Middle frontal gyrus (tissue), 1 donor: ENCODE measurements around the gene FANCF.
"Not testable (repeated sequence)": the region's sequence is repeated elsewhere in the genome, so short reads cannot be mapped to it uniquely, and the experiment has no call there.

Experiments
- DNase-seq: peaks from one replicate; pipeline ENCODE4 v3.0.0-alpha.2; 2015; ENCODE audit warnings: low spot score; ENCODE audit errors: extremely low spot score

Gene FANCF, protein sequence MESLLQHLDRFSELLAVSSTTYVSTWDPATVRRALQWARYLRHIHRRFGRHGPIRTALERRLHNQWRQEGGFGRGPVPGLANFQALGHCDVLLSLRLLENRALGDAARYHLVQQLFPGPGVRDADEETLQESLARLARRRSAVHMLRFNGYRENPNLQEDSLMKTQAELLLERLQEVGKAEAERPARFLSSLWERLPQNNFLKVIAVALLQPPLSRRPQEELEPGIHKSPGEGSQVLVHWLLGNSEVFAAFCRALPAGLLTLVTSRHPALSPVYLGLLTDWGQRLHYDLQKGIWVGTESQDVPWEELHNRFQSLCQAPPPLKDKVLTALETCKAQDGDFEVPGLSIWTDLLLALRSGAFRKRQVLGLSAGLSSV

DNA sequence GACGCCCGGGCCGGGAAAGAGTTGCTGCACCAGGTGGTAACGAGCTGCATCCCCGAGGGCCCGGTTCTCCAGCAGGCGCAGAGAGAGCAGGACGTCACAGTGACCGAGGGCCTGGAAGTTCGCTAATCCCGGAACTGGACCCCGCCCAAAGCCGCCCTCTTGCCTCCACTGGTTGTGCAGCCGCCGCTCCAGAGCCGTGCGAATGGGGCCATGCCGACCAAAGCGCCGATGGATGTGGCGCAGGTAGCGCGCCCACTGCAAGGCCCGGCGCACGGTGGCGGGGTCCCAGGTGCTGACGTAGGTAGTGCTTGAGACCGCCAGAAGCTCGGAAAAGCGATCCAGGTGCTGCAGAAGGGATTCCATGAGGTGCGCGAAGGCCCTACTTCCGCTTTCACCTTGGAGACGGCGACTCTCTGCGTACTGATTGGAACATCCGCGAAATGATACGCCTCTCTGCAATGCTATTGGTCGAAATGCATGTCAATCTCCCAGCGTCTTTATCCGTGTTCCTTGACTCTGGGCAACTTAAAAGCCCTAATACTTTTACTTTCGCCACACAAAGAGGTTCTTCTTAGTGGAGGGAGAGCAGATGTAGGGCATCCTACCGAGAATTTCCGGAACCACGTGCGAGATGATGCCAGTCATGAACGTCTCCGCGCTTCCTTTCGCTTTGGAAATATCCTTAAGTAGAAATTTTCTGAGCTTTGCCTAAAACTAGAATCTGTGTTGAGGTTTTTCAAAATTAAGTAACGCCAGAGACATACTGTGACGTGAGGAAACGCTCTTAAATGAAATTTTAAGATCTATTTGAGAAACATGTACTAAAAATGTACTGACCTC lies at the start of gene FANCF:
FANCF (minus strand) TSS at position 376 of the 840 bp plus-strand sequence; CDS start at position 363, 13 bp downstream.
- DNase-seq = peak; percentile 93

DNA sequence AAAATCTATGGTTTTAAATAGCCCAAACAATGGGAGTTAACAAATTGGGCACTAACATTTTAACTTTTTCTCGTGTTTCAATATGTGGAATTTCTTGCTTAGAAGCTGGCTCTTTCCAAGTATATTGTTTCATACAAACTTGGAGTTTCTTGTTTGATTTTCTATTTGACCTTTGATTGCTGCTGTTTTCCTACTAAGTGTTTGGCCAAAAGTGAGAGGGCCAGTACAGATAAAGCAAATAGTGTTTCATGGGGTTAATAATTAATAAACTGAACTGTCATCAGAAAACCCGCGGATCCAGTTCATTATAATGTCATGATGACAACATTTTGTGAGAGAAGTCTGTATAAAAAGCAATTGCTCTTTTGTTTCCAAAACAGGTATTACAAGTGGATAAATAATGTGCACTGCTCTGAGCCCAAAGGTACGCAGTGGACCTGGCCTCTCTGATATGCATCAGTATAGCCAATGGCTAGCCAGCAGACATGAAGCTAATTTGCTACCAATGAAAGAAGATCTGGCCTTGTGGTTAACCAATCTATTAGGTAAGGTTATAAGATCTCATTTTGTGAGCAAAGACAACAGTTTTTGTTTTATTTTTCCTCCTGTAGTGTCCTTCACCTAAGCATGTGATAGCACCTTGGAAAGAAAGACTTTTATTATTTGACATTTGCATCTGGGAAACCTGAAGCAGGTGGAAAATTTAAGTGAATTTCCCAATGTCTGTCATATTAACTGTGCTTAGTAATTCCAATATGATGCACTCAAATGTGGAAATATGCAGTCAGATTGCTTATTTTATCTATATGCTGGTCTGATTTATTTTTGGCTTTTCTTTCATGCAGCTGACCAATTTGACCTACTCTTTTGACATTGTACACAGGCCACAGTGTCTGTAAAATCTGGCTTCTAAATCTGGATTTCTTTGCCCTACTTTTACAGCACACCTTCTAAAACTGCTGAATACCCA lies 49.1 kb upstream of the FANCF start:
- DNase-seq = no peak

DNA sequence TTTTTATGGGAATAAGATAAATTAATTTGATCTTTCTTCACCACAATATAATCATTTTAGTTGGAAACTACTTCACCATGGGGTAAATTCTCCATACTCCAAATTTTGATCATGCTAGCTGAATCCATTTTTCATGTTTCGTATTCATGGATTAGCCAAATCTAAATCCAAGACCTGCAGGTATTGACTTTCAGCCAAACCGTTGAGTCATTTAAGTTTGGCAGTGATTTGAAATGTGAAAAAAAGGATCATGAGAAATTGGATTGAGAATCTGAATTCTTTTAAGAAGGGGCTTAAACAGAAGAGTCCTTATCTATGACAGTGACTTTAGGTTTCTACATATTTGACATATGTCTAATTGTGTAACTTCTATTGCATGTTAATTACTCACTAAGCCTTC lies 46.1 kb upstream of the FANCF start:
- DNase-seq = no peak

DNA sequence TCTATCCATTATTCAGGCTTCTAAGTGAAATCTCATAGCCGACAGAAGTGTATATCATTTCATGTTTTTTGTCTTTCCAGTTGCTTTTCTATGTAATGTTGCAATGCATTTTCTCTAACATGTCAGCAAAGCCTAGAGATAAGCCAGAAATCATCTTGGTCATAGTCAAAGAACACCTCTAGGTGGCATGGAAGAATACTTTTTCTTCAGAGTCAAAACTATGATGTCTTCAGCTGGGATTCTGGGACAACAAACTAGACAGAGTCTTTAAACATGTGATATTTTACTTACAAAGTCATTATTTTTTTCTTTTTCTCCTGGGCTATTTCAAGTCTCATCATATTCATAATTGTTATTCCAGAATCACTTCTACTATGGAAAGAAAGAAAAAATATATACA lies 45.2 kb upstream of the FANCF start:
- no peak for DNase-seq

DNA sequence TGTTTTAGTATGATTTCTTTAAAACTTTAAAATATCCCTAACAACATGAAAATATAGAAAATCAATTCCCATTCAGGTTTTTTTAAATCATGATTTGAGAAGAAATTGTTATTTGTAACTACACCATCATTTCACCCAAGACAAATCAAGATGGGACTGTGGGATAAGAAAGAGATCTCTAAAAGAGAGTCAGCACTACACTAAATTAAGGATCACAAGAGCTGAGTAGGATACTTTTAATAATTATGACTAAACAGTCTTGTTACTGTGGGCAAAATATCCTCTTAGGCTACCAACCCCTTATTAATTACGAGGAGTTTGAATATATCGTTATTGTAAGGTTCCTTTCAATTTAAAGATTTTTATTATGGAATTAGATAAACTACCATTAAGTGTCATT lies 43.7 kb upstream of the FANCF start:
- DNase-seq = no peak

DNA sequence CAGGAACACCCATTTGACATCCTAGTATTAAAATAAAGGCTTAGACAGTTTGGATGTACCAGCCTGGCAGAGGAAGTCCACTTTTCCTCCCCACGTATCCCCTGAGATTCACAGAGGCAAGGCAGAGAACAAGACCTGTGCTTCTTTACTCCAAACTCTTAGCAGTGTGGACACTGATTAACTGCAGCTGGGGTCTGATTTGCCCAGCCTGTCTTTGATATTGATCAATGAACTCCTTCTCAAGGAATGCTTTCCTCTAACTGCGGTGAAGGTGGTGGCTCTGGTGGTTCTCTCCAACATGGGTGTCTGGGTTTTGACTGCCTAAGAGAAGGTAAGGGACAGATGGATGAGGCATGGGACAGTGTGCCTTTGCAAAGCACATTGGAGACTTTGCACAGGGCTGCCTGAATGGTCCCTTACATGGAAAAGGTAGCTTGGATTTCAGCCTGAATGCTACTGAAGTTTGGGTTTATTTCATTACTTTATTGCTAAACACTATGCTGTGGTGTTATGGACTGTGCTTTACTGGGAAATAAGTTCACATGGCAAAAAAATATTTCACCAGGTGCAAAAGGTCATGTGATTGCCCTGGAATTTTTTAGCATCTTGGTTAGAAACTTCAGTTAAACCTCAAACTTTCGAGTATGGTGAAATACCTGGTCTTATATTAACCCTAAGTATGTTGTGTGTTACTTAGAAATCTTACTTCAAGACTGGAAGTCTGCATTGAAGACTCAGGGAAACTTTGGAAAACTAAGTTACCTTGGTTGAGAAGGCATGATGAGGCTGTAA lies 42.6 kb upstream of the FANCF start:
- DNase-seq = no peak

DNA sequence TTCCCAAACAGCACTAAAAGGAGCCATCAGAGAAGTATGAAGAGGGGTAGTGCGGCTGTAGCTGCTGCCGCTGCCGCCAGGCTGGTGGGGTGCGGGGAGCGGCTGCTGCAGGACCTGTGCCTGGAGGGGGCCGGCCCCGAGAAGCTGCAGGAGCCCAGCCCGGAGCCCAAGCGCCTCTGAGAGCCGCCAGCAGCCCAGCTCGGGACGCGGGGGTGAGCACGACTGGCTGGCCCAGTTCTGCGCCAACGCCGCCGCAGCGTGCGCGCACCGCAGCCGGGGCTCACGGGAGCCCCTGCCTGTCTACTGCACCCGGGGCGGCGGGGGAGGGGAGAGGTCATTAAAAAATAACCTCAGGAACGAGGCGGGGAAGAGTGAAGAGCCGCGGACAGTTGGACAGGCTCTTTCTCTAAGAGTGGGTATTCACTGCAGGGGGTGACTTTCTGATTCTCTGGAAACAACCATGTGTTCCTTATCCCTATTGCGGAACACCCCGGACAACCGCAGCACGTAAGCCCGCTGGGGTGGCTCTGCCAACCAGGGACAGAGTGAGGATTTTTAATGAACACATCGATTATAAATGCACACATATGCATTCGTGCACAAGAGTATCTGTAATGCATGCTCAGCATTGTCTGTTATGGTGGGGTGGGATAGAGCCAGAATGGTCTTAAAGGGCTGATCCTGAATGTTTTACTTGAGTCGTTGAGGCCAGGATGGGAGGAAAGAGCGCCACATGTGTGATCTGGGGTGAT lies 41.2 kb upstream of the FANCF start:
- peak; percentile 14 for DNase-seq

DNA sequence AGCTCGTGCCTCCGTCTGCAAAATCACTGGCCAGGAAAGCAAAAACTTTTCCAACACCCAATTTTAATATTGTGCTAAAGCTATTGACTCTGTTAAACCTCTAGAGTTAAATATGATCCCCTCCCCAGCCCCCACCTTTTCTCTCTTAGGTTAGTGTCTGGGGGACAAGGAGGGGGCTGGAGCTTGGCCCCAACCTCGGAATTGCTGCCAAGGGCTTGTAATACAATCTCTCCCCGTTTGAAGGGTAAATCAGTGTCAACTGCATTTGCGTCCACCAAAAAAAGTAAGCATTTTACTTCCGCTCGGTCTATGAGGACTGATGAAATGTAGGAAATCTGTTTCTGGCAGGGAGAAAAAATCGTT lies 40.7 kb upstream of the FANCF start, which contains the start of gene GAS2:
GAS2 (plus strand) TSS at position 287 of the 363 bp plus-strand sequence. CDS start 8,259 bp downstream, outside the sequence.
- no peak for DNase-seq

DNA sequence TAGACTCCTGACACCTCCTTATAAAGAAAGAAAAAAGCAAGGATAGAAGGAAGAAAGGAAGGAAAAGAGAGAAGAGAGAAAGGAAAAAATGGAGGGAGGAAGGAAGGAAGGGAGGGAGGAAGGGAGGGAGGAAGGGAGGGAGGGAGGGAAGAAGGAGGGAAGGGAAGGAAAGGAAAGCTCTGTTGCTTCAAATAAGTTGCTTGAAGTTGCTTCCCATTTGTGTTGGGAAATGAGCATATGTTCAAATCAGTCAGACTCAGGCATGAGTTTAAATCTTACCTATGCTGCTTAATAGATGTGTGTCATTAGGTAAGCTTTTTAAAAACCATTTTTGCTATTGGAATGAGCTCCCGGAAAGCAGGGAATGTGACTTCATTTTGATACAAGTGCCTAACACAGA lies 34.2 kb upstream of the FANCF start:
- no peak for DNase-seq

DNA sequence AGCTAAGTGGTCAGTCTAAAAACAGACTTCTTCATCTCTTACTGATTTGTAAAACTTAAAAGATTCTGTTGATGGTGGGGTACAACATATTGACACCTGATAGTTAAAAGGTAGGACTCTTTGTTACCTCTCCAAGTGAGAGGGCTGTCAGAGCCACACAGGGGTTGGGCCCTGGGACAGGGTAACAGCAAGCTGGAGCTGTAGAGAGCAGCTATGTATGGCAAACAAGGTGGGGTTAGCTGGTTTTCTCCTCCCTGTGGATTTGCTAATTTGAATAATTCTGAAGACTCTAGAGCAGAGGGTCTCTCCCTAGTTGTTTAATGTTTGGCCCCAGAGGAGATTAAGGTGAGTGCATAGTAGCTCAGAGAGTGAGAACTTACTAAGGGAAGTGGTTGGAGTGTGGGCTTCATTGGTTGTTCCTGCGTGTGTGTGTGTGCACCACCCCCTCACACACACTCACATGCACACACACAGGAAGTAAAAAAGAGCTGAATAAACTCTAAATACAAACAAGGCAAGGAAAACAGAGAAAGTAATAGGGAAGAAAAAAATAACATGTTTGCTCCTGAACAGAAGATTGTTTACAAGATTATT lies 31.6 kb upstream of the FANCF start:
- DNase-seq = no peak

DNA sequence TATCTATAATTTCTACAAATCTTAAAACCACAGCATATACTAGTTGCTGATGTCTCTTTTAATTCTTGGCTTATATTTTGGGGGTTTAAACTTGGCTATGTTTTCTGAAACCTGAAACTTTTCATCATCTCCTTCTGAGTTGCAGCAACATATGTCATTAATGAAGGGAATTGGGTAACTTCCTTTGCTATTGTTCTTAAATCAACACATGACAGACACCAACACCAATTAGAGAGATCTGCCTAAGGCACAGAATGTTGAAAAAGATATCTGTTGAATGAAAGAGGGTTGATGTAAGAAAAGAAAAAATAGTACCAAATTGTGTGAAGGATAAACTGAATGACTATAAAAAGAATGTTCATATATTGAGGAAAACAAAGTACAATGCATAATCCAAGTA lies 30.5 kb upstream of the FANCF start:
- no peak for DNase-seq

DNA sequence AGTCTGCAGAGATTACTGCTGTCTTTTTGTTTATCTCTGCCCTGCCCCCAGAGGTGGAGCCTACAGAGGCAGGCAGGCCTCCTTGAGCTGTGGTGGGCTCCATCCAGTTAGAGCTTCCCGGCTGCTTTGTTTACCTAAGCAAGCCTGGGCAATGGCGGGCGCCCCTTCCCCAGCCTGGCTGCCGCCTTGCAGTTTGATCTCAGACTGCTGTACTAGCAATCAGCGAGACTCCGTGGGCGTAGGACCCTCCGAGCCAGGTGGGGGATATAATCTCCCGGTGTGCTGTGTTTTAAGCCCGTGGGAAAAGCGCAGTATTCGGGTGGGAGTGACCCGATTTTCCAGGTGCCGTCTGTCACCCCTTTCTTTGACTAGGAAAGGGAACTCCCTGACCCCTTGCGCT lies 26.7 kb upstream of the FANCF start:
- not testable (repeated sequence) for DNase-seq

DNA sequence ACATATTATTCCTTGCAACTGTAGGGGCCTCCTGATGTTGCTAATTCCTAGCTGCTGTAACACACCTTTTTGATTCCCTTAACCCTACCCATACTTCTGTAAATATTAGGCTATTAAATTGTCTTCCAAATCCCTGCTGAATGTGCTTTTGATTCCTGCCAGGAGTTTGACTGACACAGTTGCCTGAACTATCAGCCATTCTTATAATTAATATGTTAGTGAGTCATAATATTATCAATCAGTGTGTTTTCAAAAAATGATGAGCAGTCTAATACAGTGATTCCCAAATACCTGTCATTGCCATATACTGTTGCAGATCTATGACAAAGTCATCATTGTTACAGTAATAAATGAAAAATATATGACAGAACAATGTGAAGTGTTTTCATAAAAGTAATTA lies 15.9 kb upstream of the FANCF start:
- DNase-seq = no peak

DNA sequence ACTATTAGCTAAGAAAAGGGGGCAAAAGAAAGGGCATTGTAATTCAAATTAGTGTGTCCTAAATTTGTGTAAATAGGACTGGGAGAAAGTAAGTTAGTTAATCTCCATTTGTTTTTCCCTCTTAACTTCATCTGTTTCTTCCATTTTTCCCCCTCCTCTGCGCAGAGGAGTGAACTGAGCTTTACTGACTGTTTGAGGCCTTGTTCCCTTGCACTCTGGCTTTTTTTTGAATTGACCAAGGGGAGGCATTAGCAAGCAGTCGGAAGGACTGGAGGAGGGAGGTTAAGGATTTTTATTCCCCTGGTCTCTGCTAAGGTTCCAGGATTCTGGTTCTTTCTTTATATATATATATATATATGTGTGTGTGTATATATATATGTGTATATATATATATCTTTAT lies 15.2 kb upstream of the FANCF start:
- DNase-seq = no peak

DNA sequence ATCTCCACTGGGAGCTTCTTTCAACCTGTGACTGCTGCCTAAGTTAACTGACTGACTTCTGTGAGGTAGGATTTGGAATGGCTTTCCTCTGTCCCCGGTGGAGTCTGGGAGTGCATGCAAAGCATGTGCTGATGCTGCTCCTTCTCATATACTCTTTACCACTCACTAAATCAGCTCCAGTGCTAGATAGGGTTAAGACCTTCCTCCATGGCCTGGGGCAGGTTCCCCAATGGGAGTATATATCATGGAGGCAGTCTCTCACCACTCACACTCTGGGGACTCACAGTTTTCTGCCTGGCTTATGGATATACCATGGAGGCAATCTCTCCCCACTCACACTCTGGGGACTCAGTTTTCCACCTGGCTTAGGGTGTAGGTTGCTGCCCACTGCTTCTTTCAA lies 10.1 kb upstream of the FANCF start:
- no peak for DNase-seq

DNA sequence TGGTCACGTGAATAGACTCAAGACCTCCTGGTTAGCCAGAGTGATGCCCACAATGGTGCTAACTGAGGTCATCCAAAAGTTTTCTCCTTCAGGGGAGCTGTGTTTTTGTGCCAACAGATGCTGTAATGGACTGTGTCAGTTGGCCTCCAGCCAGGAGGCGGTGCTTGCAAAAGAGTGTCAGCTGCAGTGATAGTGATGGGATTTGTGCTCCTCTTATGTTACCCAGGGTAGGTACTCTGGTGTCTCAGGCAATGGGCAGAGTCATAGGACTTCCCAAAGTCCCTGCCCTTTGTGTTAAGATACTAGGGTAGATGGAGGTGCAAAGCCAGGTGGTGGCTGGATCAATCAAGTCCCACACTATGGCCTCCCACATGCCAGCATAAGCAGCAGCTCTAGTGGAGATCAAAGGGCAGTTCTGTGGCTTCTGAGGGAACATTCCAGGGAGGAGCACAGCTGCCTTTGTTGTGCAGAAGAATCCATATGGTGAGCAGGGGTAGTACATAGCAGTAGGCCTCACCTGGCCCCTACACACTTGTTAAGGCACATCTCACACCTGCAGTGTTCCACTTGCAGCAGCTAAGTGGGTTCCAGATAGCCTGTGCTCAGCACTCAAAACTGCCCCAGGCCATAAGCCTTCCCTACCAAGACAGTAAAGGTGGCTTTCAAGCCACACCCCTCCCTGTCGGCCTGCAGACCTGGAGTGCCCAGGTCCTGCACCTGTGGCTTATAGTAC lies 9.4 kb upstream of the FANCF start:
- DNase-seq = no peak

DNA sequence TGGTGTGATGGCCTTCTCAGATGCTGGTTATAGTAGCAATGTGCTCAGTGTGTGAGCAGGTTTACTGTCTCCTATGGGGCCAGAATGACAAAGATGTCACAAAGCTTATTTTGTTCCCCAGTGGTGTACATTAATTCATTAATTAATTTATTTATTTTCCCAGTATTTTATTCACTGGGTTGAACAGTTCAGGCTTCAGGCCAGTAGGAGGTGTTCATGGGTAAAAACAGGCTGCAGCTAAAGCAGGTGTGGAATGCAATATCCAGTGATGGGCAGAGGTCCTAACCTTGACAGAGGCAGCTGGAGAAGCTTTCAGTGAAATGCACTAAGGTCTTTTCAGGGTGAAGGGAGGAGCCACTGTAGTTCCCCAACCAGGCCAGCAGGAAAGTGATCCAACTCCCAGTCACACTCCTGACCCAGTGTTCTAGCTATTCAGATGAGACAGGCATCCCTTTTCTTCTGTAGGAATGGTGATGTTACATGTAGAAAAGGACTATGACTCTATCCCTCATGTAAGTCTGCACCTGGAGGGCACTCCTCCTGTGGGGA lies 7.8 kb upstream of the FANCF start:
- DNase-seq = no peak

DNA sequence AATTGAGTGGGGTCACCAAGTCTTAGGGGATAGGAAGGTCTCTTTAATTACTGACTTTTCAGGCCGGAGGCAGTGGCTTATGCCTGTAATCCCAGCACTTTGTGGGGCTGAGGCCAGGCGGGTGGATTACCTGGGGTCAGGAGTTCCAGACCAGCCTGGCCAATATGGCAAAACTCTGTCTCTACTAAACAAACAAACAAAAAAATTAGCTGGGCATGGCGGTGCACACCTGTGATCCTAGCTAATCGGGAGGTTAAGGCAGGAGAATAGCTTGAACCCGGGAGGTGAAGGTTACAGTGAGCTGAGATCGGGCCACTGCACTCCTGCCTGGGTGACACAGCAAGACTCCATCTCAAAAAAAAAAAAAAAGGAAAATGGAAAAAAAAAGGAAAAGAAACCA lies 1.8 kb upstream of the FANCF start:
- DNase-seq = no peak
